Measurements from ENCODE around the gene PDK2. TPM values are rescaled to one million over a fixed set of nuclear protein-coding genes. Genes with fewer than 3 reads are reported as not detected.
"Not testable (repeated sequence)": the region's sequence is repeated elsewhere in the genome, so short reads cannot be mapped to it uniquely, and the experiment has no call there.

Gene PDK2
- total RNA-seq, 1 donor from 2014 or later: 10.3 TPM

DNA sequence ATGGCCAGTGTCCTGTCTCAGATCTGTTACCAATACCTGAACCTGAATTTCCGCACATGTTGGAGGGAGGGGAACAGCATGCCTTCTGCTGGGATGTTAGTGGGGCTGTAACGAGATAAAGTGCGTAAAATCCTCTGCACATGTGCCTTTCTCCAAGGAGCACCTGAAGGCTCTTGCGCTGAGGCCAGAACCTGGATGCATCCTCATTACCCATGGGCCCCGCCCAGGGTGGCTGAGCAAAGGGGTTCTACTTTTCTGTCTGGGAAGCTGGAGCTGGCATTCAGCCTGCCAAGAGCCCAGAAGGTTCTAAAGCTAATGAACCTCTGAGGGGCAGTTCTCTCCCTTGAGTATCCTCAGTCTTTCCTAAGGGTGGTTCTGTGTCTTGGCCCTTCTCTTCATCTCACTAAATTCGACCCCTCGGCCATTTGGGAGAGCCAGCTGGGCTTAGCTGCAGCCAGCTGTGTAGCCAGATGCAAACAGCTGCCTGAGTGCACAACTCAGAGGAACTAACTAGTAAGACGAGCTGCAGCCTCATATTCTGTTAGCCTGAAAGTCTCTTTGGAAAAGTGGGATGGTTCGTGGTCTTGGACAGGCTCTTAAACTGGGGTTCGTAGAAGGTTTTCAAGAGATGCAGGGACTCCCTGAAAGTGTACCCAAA lies 36.7 kb upstream of the PDK2 start:
- DNase-seq: no peak

DNA sequence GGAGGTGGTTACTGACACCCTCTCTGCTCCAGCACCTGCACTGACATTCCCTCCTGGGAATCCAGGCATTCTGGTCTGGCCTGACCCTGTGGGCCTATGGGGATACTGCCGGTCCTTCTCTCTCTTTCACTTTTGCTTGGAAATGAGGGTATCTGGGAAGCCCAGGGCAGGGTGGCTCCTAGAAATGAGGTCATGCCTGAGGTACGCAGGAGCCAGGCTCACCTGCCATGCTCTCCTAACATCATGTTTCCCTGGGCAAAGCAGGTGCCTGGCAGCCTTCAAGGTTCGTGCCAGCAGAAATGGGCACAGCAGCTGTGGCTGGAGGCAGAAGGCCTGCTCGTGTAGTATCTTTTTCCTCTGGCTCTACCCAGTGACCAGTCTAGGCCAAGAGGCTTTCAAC lies 35.9 kb upstream of the PDK2 start:
- no peak for DNase-seq

DNA sequence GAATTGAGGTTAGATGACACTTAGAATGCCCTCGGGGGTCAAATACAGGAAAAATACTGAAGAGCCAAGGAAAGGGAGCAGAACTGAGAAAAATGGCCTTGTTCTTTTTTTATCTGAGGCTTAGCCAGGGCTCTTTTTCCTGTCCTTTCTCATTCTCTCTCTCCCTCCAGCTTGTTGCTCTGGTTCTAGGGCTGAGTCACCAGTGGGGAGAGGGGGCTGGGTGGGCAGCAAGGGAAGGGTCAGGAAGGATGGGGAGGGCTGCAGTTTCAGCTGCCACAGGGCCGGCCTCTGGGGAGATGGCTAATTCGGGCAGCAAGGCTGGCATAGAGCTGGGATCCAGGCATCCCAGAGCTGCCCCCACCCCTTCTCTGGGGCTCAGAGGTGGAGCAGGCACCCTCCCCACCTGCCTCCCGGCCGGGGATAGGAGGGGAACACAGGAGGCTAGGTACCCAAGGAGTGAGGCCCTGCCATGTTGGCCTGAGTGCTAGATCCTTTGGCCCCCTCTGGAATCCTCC lies 35.3 kb upstream of the PDK2 start:
- DNase-seq: no peak

DNA sequence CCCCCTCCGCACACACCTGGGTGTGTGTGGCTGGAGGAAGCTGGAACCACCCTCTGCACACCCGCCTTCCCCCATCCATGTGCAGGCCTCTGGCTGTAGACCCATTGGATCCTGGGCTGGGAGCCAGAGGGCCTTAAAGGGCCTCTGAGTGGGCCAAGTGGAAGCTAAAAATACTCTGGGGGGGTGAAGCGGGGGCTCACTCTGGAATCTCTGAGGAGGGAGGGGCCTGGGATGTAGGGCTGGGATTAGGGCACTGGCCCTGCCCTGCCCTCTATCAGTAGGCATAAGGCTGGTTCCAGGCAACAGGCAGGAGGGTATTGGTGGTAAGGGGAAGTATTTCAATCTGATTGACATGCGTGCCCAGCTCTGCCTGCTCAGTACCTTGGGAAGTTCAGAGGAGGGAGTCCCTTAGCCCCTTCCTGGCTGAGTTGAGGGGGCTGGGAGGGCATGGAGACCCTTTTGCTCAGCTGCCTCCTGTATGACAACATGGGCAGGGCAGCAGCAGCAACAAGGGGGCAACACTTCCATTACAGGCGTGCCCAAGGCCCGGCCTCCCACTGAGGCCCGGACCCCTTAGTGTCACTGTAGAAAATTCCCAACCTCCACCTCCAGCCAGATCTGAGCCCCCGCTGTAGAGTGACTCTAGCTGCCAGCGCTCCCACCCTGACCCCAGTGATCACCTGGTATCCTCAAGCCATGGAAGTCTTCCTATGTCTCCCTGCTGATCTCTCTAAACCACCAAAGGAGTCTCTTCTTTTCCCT lies 34.0 kb upstream of the PDK2 start:
- peak; percentile 13 for DNase-seq

DNA sequence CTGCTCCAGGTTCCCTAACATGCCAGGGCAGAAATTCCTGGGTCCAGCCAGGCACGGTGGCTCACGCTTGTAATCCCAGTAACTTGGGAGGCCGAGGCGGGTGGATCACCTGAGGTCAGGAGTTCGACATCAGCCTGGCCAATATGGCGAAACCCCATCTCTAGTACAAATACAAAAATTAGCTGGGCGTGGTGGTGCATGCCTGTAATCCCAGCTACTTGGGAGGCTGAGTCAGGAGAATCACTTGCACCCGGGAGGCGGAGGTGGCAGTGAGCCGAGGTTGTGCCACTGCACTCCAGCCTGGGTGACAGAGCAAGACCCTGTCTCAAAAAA lies 33.5 kb upstream of the PDK2 start:
- not testable (repeated sequence) for DNase-seq

DNA sequence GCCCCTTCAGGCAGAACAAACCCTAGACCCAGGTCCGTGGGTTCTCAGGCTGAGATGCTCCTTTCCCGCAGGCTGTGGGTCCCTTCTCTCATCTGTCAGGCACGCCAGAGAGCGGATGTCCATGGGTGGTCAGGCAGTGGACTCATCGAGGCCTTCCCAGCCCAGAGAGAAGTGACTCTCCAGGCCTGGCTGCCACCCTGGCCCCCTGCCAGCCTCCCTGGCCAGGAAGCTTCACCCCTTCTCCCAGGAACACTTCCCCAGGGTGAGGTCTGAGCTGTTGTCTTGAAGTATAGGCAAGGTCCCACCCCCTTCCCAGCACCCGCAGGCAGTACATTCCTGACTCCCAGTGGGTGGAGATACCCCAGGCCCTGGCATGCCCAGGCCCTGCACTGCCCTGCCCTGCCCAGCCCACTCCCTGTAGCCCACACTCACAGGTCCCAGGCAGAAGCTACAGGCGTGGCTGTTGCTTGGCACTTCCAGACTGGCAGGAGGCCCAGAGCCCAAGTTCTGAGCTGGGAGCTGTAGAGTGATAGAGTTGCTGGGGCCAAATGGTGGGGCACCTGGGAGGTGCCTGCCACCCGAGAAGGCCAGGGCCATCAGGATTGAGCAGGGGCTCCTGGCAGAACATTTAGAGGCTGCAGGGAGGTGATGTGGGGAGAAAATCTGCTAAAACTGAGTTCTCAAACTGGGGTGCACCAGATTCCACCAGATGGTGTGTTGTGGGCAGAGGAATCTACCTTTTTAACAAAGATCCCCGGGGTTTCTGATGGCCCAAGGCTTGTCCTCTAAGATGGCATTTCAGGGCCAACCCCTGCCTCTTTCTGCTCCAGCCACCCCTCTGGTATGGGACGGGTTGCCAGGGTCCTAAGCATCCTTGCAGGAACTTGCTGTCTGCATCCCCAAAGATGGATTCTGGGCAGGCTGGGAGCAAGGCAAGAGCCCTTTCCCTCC lies 32.6 kb upstream of the PDK2 start:
- DNase-seq: peak; percentile 17

DNA sequence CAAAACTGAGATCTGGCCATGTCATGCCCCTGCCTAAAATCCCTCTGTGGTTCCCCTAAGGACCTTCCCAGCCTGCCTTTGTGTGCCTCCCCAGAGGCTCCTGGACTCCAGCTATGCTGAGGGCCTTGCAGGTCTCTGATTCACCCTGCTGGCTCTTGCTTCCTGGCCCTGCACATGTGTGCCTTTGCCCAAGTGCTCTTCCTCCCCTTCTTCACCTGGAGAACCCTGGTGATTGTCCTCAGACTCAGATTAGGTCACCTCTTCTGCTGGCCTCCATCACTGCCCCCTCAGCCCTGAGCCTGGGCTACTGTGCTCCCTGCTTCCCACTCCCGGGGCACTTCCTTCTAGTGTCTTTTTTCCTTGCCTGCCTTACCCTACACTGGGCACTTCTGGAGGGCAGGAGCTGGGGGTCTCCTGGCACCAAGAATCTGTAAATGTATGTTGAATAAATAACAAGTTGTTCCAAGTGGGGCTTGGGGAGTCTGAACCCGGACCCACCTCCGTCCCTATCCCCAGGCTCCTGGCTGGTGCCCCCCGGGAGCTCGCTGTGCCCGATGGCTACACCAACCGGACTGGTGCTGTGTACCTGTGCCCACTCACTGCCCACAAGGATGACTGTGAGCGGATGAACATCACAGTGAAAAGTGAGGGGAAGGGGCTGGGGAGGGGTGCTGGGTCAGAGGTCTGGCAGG lies 31.4 kb upstream of the PDK2 start:
- no peak for DNase-seq

DNA sequence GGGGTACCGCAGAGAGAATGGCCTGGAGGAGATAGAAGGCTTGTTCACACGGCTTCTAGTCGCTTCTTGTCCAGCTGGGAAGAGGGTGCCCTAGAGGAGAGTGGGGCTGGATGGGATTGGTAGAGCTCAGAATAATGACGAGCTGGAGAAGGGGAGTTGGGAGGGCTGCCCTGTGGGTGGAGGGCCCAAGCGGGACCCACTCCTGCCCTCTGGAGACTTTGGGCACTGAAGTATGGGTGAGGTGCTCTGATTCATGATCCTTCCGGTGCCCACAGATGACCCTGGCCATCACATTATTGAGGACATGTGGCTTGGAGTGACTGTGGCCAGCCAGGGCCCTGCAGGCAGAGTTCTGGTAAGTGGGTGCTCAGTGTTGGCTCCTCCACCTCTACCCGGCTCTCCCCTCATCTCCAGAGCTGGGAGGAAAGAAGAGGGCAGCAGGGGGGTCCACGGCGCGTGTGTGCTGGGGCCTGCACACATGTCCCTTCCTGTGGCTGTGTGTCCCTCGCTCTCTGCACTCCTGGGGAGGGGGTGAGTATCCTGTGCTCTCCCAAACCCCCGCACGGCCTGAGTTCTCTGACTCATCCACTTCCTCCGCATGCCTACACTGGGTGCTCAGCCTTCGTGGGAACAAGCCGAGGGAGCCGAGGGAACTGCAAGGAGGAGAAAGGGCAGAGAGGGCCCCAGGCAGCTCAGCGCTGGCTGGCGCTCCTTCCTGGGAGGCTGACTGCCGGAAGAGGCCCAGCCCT lies 30.7 kb upstream of the PDK2 start:
- DNase-seq: no peak

DNA sequence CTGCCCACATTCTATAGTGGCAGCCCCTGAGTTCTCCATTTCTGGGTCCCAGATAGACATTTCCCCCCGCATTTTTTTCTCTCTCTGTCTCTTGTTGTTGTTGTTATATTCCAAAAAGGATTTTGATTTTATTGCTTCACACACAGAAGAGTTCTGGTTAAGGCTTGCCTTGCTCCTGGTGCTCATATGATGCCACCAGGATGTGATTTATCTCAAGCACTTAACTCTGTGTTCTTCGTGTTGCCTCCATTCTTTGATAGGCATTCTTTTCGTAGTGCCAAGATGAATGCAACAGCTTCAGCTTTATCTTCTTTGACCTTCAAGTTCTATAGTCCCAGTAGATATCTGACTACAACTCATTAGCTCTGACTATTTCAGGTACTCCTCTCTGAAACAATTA lies 30.1 kb upstream of the PDK2 start:
- DNase-seq: no peak

DNA sequence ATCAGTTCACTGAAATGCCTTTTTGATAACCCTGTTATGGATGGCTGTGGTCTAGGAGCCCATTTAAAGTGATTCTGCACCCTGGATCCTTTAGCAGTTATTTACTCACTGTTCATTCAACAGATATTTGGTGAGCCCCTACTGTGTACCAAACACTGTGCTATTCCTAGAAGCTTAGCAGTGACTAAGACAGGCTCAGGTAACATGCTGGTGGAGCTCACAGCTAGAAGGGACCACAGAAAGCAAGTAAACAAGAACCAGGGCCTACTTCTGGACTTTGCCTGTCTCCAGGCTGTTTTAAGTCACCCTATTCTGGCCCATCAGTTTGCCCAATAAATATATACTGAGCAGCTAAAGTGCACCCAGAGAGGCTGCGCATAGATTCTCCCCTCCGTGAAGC lies 28.2 kb upstream of the PDK2 start:
- DNase-seq: no peak

DNA sequence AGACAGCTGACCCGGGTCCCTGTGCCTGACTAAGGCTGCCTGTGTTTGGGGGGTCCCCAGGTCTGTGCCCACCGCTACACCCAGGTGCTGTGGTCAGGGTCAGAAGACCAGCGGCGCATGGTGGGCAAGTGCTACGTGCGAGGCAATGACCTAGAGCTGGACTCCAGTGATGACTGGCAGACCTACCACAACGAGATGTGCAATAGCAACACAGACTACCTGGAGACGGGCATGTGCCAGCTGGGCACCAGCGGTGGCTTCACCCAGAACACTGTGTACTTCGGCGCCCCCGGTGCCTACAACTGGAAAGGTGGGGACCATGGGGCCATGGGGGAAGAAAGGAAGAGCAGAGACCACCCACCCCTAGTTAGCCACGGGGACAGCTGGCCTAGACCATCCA lies 27.2 kb upstream of the PDK2 start:
- DNase-seq: no peak

DNA sequence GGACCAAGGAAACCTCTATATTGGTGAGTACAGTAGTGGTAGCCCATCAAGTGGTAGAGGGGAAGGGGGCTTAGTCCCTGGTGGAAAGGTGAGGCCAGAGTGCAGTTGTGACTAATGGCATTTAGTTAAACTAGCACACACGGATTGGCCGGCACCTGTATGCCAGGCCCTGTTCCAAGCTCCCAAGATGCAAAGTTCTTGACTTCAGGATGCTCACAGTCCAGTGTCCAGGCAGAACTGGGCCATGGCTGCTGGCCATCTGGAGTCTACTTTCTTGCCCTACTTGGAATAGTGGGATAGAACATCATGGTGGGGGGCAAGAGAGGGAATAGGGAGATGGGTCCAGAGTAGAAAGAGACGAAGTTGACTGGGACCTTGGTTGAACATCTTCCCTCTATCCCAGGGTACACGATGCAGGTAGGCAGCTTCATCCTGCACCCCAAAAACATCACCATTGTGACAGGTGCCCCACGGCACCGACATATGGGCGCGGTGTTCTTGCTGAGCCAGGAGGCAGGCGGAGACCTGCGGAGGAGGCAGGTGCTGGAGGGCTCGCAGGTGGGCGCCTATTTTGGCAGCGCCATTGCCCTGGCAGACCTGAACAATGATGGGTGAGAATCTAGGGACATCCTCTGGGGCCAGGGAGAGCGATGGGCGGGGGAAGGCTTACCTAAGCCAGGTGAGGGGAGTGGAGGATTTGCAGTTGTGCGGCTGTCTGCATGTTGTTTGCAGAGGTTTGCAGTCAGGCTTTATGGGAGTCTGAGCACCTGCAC lies 24.1 kb upstream of the PDK2 start:
- no peak for DNase-seq

DNA sequence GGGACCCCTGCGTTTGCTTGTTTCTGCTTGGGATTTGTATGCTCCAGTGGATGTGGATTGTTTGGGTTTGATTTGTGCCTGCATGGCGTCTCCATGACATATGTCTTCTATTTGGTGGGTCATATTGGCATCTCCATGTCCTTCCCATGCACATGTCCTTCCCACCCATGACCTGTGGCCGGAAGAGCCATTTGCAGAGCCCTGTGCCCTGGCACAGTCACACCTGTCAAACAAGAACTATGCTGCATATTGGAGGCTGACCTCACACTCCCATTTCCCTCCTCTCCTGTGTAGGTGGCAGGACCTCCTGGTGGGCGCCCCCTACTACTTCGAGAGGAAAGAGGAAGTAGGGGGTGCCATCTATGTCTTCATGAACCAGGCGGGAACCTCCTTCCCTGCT lies 23.5 kb upstream of the PDK2 start:
- no peak for DNase-seq

DNA sequence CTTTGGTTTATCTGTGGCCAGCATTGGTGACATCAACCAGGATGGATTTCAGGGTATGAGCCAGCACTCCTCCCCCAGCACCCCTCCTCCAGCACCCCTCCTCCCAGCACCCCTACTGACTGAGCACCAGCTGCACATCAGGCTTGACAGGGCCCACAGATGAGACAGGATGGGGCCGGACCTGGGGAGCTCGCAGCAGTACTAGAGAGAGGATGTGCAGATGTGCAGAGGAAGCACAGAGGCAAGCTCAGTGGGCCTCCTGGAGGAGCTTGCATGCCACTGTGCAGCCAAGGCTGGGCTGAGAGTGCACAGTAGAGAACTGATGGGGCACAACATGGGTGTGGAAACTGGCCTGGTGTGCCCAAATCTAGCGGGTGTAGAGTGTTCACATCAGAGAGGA lies 23.0 kb upstream of the PDK2 start:
- DNase-seq: no peak

DNA sequence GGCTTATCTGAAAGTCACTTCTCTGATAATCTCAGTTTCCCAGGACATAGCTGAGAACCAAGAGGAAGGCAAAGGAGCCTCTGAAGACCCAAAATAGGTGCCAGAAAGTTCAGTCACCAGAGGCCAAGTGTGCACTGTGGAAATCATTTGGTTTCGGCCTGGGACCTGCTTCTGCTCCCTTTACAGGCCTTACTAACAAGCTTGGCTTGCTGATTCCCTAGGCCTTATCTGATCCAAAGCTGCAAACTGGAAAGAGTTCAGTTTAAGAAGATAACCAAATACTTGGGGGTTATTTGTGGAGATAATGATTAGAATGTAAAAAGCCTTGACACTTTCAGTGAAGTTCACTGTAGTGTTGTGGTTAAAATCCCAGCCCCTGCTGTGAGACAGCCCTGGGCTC lies 22.2 kb upstream of the PDK2 start:
- no peak for DNase-seq

DNA sequence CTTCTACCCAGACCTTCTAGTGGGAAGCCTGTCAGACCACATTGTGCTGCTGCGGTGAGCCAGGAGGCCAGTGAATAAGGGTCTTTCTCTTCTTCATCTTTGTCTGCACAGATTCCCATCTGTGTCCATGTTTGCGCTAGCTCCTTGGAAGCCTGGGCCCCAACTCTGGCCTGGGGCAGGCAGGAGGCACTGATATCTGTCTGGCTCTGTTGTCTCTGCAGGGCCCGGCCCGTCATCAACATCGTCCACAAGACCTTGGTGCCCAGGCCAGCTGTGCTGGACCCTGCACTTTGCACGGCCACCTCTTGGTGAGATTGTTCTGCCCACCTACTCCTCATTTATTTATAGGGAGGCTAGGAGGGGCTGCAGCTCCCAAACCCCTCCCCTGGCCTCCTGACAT lies 20.9 kb upstream of the PDK2 start:
- no peak for DNase-seq

DNA sequence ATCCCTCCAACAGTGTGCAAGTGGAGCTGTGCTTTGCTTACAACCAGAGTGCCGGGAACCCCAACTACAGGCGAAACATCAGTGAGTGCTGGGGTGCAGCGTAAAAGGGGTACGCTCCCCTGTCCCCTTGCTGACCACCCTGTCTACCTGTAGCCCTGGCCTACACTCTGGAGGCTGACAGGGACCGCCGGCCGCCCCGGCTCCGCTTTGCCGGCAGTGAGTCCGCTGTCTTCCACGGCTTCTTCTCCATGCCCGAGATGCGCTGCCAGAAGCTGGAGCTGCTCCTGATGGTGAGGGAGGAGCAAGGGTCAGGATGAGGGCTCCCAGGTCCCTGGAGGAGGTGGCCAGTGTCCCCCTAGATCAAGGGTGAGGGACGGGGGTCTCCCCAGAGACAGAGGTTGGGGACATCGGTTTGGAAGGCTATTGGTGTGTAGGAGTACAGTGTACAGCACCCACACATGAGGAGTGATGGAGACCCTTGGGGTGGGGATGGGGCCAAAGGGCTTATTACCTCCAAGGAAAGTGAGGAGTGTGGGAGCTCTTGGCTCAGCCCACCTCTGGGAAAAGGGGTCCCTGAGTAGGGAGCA lies 19.6 kb upstream of the PDK2 start:
- DNase-seq: no peak

DNA sequence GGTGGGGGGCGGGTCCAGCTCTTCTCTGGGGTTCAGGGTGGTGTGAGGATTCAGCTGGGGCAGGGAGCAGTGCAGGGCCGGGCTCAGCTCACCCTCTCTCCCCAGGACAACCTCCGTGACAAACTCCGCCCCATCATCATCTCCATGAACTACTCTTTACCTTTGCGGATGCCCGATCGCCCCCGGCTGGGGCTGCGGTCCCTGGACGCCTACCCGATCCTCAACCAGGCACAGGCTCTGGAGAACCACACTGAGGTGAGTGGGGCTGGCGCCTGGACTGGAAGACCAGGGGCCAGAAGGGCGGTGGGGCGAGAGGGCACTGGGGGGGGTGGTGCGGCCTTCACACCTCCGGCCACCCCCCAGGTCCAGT lies 18.9 kb upstream of the PDK2 start:
- DNase-seq: no peak

DNA sequence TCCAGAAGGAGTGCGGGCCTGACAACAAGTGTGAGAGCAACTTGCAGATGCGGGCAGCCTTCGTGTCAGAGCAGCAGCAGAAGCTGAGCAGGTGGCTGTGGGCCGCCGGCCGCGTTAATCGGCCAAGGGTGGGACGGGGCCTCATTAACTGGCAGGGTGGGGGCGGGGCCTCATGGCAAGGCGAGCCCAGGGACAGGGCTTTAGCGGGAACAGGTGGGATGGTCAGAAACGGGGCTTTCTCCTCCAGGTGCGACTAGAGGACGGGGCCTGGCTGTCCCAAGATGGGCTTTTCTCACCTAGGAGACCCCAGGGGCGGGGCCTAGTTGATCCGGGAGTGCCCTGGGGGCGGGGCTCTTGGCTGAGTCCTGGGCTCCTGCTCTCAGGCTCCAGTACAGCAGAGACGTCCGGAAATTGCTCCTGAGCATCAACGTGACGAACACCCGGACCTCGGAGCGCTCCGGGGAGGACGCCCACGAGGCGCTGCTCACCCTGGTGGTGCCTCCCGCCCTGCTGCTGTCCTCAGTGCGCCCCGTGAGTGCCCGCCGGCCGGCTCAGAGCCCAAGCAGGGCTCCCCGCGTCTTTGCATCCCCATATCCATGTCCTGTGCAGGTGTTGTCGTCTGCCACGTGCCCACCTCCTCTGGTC lies 18.4 kb upstream of the PDK2 start:
- no peak for DNase-seq

DNA sequence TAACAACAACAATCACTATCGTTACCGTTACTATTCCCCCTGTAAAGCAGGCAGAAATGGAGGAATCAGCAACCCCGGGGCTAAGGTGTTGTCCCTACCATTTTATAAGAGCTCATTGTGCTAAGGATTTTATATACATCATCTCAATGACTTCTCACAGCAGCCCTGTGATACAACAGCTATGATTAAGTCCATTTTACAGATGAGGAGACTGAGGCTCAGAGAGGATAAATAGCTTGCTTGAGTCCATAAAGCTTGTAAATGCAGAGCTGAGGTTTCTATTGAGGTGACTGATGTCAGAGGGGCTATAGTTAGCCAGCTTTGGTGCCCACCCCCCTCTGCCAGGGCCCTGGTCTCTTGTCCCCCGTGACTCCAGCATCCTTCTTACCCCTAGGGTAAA lies 16.7 kb upstream of the PDK2 start:
- no peak for DNase-seq
